GM19455 (cell line): Measurements from ENCODE around the gene ATP5ME.
"Not testable (repeated sequence)": the region's sequence is repeated elsewhere in the genome, so short reads cannot be mapped to it uniquely, and the experiment has no call there.

ENCODE experiments used
- ATAC-seq: cut with Tn5 transposase; IDR thresholded peaks from one replicate; pipeline ENCODE4 v1.9.1; 2021; ENCODE audit not compliant: unreplicated experiment

ATP5ME gene, protein sequence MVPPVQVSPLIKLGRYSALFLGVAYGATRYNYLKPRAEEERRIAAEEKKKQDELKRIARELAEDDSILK

DNA sequence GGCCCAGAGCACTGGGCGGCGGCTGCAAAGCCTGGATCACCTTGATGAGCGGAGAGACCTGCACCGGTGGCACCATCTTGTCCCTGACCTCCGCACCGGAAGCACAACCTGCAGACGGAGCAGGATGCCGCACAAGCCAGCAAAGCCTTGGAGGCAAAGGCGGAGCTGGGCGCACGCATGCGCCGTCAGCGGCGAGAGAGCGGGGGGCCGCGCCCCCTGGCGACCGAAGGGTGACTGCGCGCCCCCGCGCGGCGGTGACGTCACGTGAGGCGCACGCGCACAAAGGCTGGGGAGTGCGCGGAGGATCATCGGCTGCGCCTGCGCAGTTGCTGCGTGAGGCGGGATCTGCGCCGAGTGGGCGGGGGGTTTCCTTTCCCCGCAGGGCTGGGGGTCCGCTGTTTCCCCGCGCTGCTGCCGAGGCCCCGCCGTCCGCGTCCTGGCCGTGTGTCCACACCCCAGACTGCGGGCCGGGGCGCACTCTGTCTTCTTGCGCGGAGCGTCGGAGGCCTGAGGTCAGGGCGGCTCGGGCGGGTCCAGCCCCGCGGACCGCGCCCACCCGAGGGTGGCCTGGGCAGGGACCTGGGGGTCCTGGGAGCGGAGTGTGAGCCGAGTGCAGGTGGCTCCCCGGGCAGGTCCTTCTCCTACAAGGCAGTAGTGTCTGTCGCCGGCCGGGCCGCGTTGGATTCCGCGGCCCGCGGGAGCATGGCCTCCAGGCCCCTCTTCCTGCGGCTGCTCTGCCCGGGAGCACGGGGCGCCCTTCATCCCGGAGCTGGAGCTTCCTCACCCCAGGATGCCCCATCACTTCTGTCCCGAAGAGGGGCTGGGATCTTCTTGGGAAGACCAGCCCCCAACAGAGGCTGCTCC lies at the start of gene ATP5ME, which contains the start of gene MYL5:
TSS of gene ATP5ME (minus strand) at position 105 of the 864 bp plus-strand sequence. CDS start at position 76, 29 bp downstream.
TSS of gene MYL5 (plus strand) at position 371 of the 864 bp plus-strand sequence. CDS start 3,485 bp downstream, outside the sequence.
- peak; percentile 75 for ATAC-seq

DNA sequence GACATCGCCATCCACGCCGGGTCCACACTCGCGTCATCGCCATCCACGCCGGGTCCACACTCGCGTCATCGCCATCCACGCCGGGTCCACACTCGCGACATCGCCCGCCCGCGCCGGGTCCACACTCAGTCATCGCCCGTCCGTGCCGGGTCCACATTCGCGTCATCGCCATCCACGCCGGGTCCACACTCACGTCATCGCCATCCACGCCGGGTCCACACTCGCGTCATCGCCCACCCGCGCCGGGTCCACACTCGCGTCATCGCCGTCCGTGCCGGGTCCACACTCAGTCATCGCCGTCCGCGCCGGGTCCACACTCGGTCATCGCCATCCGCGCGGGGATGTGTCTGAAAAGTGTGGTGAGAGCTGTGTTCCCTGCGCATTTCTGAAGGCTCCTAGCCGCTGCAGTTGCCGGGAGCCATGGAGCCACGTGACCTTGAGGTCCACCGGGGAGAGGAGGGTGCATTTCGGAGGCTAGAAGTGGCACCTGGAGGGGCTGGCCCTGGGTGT lies 48.8 kb upstream of the ATP5ME start:
- no peak for ATAC-seq

DNA sequence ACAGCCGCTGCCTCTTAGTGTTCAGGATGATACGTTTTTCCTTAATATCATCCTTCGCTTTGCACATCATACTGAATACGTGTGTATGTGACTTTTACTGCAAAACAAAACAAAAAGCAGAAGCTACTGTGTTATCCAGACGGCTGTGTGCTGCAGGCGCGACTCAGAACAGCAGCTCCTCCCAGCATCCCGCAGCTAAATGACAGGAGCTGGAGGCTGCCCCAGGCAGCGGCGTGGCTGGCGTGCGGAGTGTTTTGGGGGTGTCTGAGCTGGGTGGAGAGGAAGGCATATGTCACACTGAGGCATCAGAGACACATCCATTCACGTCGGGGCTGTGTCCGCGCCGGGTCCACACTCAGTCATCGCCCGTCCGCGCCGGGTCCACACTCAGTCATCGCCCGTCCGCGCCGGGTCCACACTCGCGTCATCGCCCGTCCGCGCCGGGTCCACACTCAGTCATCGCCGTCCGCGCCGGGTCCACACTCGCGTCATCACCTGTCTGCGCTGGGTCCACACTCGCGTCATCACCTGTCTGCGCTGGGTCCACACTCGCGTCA lies 48.2 kb upstream of the ATP5ME start:
- no peak for ATAC-seq

DNA sequence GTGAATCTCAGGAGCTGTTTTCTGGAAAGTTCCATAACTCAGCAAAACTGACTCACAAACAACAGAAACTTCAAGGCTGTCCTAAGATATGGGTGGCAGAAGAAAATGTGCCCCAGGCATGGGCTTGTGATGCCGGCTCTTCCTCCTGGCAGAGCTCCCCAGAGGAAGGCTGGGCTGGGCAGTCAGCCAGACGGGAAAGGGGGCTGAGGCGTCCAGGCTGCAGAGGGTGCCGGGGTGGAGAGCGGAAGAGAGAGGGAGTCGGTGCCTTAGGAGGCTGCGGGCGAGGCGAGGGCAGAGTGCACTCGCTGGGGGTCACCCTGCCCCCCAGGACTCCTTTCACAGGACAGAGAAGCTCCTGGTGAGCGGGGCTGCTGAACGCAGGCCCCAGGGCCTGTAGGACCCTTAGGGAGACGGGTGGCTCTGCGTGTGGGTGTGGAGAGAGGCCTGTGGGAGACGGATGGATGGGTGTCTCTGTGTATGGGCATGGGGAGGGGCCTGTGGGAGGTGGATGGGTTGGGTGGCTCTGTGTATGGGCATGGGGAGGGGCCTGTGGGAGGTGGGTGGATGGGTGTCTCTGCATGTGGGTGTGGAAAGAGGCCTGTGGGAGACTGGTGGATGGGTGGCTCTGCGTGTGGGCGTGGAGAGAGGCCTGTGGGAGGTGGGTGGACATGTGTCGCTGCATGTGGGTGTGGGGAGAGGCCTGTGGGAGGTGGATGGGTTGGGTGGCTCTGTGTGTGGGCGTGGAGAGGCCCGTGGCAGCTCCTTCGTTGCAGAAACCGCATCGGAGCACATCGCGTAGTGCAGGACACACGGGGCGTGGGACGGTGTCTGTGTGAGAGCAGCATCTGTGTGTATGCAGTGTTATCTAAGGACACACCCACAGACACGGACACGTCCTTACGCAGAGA lies 47.4 kb upstream of the ATP5ME start:
- no peak for ATAC-seq

DNA sequence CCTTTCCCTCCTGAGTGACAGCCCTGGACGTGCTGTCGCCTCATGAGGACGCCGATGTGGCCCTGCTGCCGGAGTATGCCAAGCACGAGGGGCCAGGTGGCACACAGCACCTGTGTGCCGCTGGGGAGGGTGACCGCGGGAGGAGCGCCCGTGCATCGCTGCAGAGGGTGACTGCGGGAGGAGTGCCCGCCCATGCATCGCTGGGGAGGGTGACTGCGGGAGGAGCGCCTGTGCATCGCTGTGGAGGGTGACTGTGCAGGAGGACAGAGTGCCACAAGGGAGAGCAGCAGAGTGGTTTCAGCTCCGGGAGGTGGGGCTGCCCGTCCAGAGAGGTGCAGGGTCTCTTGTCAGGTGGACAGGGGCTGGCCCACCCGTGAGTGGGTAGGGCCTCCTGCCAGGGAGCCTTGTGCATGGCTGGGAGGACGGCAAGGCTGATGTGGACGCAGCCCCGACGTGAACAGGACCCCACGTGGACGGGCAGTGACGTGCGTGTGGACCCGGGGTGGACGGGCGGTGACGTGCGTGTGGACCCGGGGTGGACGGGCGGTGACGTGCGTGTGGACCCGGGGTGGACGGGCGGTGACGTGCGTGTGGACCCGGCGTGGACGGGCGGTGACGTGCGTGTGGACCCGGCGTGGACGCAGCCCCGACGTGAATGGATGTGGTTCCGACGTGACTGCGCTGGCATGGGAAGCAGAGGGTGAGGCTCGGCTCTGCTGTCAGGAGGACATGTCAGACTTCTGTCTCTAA lies 46.2 kb upstream of the ATP5ME start:
- ATAC-seq = no peak

DNA sequence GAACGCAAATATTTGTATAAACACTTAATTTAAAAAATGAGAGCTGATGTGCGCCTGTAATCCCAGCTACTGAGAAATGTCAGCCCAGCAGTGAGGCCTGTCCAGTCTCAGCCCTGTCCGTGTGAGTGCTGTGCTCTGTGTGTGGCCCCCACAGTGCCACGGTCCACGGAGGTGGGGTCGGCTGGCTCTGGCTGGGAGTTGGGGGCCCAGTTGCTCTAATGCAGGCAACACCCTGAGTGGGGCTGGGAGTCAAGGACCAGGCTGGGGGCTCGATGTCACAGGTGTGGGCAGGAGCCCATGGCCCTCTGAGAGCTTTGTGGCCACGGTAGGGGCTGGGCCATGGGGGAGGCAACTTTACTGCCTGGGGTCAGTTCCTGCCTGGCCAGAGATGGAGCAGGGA lies 44.4 kb upstream of the ATP5ME start:
- ATAC-seq = no peak

DNA sequence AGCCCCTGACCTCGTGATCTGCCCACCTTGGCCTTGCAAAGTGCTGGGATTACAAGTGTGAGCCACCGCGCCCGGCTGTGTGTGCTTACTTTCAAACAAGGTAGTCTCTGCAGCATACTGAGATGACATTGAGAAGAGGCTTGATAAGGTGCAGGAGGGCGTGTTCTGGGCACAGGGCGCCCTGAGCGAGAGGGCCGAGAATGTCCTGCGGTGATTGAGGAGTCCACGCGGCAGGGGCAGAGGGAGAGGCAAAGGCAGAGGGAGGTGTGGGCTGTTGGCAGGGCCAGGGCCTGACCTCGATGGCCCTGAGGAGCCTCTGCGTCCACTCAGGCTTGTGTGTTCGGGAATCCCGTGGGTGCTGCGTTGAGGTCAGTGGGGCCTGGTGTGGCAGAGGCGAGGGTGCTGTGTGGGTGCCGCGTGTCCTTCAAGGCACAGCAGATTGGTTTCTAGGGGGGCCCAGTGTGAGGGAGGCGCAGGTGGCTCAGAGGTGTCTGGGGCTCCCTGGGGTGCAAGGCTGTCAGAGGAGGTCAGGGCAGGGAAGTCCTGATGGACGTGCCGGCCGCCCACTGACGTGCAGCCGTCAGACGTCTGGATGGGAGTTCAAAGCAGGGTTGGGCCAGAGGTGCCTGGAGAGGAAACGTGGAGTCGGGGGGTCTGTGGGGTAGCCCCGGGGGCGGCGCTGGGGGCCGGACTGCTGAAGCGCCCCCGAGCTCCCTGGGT lies 43.7 kb upstream of the ATP5ME start:
- no peak for ATAC-seq

DNA sequence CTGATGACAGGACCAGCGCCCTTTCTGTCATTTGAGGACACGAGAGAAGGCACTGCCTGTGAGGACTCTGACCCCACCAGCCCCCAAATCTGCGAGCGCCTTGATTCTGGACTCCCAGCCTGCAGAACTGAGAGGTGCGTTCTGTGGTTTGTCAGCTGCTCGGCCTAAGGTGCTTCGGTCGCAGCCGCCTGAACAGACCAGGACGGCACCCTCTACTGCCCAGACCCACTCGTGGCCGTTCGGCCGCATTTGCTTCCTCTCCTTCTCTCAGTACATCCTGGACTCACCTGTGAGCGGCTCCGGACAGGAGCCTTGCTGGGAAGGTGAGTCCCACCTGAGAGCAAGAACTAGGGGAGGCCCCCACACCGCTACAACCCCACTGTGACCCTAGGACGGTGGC lies 40.0 kb upstream of the ATP5ME start:
- no peak for ATAC-seq

DNA sequence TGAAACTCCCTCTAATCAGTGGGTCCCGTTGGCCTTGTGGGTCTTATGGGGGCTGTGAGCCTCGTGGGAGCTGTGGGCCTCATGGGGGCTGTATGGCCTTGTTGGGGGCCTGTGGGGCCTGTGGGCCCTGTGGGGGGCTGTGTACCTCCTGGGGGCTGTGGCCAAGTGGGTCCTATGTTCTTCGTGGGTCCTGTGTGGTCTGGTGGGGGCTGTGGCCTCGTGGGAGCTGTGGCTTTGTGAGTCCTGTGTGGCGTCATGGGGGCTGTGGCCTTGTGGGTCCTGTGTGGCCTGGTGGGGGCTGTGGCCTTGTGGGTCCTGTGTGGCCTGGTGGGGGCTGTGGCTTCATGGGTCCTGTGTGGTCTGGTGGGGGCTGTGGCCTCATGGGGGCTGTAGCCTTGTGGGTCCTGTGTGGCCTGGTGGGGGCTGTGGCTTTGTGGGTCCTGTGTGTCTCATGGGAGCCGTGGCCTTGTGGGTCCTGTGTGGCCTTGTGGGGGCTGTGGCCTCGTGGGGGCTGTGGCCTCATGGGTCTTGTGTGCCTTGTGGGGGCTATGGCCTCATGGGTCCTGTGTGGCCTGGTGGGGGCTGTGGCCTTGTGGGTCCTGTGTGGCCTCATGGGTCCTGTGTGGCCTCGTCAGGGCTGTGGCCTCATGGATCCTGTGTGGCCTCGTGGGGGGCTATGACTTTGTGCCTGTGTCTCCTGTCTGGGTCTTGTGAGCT lies 39.0 kb upstream of the ATP5ME start:
- ATAC-seq = no peak

DNA sequence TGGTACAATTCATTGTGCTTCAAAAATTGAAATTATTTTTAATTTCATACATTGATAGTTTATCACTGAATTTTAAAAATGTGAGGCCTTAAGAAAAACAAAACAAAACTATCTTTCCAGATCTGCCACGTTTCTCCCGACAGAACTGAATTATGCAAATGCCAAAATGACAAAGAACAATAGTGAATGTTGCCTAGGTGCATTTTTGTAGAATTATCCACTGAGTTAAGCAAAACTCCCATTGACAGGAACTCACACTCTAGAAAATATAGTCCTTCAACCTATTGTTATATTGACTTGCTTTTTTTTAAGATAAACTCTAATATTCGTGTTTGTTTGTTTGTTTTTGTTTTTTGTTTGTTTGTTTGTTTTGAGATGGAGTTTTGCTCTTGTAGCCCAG lies 38.0 kb upstream of the ATP5ME start:
- no peak for ATAC-seq

DNA sequence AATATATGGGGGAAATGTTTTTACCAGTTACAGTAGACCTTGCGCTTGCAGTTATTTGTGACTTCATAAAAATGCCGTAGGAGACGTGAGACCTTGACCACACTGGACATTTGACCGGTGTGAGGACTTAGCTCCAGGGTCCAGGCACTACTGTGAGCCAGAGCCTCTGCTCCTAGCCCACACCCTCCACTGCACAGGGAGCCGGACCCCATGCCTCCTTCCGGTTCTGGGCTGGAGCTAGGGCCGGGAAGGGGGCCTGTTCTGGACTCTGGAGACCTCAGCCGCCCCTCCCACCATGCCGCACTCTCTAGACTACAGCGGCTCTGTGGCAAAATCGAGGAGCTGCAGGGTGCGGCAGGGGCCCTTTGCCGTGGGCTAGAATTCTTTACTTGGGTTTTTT lies 36.8 kb upstream of the ATP5ME start:
- no peak for ATAC-seq

DNA sequence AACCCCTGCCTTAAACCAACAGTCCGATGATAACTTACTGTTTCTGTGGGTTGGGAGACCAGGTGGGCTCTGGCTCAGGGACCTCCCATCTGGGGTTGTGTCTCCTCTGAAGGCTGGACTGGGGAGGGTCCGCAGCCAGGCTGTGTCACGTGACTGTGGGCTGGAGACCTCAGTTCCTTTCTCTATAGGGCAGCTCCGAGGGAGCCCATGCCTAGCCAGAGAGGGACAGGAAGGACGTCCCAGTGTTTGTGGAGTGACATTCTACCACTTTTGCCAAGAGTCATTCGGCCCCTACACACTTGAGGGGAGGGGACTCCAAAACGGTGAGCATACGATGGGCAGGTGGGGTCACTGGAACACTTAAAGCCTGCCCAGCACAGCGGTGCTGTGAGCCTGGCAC lies 36.0 kb upstream of the ATP5ME start:
- no peak for ATAC-seq

DNA sequence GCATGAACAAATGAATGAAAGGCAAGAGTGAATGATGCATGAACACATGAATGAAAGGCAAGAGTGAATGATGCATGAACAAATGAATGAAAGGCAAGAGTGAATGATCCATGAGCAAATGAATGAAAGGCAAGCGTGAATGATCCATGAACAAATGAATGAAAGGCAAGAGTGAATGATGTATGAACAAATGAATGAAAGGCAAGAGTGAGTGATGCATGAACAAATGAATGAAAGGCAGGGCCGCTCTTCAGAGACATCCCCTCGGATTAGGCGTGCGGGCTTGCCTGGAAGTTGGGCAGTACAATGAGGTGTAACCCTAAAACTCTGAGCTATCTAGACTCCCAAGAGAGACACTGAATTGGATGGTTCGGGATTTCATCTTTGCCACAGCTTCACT lies 35.3 kb upstream of the ATP5ME start:
- ATAC-seq = no peak

DNA sequence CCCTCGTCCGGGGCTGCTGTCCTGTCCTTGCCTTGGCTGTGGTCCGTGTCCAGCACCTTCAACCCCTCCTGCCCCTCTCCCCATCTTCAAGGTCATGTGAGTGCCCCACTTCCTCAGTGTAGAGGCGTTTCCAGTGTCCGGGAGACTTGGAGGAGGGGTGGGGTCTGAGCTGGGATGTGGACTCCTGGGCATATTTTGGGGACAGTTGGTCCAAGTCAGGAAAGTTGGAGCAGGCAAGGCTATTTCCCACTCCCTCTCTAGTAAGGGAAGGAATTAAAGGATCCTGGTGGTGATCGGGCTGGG lies 34.5 kb upstream of the ATP5ME start:
- ATAC-seq = no peak

DNA sequence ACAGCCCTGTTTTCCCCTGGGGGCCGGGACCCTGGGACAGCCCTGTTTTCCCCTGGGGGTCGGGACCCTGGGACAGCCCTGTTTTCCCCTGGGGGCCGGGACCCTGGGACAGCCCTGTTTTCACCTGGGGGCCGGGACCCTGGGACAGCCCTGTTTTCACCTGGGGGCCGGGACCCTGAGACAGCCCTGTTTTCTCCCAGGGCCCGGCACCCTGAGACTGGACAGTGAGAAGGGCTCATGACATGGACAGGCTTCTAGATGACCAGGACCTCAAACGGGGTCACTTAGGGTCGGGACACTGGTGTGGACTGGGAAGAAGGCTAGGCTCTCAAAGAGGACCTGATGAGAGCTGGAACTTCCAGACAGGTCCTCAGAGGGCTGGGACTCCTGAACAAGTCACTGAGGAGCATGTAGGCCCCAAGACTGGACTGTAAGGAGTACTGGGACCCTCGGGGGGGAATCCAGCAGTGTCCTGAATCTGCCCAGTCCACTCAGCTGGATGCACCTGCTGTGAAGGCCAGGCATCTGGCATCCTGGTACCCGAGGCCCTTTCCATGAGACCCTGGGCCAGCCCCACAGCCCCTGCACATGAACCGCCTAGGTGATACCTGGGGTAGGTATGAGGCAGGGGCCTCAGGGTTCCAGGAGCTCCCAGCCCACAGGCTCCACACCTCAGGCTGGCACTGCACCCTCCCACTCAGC lies 34.0 kb upstream of the ATP5ME start:
- no peak for ATAC-seq

DNA sequence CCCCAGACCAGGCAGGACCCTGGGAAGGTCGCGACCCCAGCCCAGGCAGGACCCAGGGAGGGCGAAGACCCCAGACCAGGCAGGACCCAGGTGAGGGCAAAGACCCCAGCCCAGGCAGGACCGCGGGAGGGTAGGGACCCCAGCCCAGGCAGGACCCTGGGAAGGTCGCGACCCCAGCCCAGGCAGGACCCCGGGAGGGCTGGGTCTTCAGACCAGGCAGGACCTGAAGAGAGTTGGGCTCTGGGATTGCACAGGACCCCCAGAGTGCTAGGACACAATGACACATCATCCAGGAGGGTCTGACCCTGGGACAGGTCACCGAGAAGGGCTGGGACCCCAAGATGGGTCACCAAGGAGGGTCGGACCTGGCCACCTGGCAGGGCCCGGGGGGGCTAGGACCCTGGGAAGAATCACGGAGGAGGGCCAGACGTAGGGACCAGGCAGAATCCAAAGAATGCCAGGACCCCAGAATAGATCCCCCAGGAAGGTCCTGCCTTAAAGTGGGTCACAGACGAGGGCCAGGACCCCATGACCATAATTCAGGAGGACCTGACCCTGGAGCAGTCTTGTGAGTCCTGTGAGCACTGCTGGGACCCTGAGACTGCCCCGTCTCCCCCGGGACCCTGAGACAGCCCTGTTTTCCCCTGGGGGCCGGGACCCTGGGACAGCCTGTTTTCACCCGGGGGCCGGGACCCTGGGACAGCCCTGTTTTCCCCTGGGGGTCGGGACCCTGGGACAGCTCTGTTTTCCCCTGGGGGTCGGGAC lies 32.9 kb upstream of the ATP5ME start:
- no peak for ATAC-seq

DNA sequence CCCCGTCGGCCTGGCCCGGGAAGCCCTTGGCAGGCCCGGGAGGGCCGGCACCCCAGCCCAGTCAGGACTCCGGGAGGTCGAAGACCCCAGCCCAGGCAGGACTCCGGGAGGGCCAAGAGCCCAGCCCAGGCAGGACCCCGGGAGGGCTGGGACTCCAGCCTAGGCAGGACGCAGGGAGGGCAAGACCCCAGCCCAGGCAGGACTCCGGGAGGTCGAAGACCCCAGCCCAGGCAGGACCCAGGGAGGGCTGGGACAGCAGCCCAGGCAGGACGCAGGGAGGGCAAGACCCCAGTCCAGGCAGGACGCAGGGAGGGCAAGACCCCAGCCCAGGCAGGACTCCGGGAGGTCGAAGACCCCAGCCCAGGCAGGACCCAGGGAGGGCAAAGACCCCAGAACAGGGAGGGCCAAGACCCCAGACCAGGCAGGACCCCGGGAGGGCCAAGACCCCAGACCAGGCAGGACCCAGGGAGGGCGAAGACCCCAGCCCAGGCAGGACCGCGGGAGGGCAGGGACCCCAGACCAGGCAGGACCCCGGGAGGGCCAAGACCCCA lies 32.1 kb upstream of the ATP5ME start:
- ATAC-seq = not testable (repeated sequence)
